Liver (tissue), 3 donors: Measurements from ENCODE around the gene RPAP2.
"Not testable (repeated sequence)": the region's sequence is repeated elsewhere in the genome, so short reads cannot be mapped to it uniquely, and the experiment has no call there.

Experiments
- ATF3 ChIP-seq: IDR thresholded peaks from 2 replicates; pipeline ENCODE4 v1.6.1; 2016; ENCODE audit warnings: antibody characterized with exemption
- EGR1 ChIP-seq, 2 donors: IDR thresholded peaks; 2 replicates each; pipeline ENCODE4 v1.6.1; 2016 to 2018; ENCODE audit warnings: antibody characterized with exemption in 2 of 2, low read depth in 2 of 2
- FOXA2 ChIP-seq: IDR thresholded peaks from 2 replicates; pipeline ENCODE4 v1.6.1; 2016; ENCODE audit warnings: antibody characterized with exemption
- GABPA ChIP-seq, 2 donors: IDR thresholded peaks in 1 of 2; conservative IDR thresholded peaks in 1 of 2; 2 replicates each; pipeline ENCODE4 v1.6.1; 2016; ENCODE audit warnings: antibody characterized with exemption in 2 of 2, mild to moderate bottlenecking in 1 of 2, moderate library complexity in 1 of 2
- JUND ChIP-seq, 2 donors: IDR thresholded peaks; 2 replicates each; pipeline ENCODE4 v1.6.1; 2016; ENCODE audit warnings: antibody characterized with exemption in 2 of 2
- MAX ChIP-seq: IDR thresholded peaks from 2 replicates; pipeline ENCODE4 v1.6.1; 2016; ENCODE audit warnings: antibody characterized with exemption
- RAD21 ChIP-seq, 2 donors: IDR thresholded peaks; 2 replicates each; pipeline ENCODE4 v1.6.1; 2016; ENCODE audit warnings: antibody characterized with exemption in 2 of 2, mild to moderate bottlenecking in 2 of 2
- REST ChIP-seq: IDR thresholded peaks from 2 replicates; pipeline ENCODE4 v1.6.1; 2016; ENCODE audit warnings: antibody characterized with exemption, mild to moderate bottlenecking
- RXRA ChIP-seq, 2 donors: IDR thresholded peaks; 2 replicates each; pipeline ENCODE4 v1.6.1; 2017 to 2018; ENCODE audit warnings: antibody characterized with exemption in 2 of 2, mild to moderate bottlenecking in 1 of 2
- SP1 ChIP-seq: IDR thresholded peaks from 2 replicates; pipeline ENCODE4 v1.6.1; 2018; ENCODE audit warnings: antibody characterized with exemption, mild to moderate bottlenecking
- TAF1 ChIP-seq: conservative IDR thresholded peaks from 2 replicates; pipeline ENCODE4 v1.6.1; 2016; ENCODE audit warnings: antibody characterized with exemption, mild to moderate bottlenecking
- YY1 ChIP-seq: IDR thresholded peaks from 2 replicates; pipeline ENCODE4 v1.6.1; 2016; ENCODE audit warnings: antibody characterized with exemption, mild to moderate bottlenecking
- TF ChIP-seq, protein P1 (sequence below): fragments of 150-350 bp; IDR thresholded peaks from 2 replicates; pipeline ENCODE4 v1.5.1; 2017; ENCODE audit warnings: improper control_type of control experiment, low read depth, low read length; ENCODE audit not compliant: missing input control
- TF ChIP-seq, protein P2 (sequence below): IDR thresholded peaks from 2 replicates; pipeline ENCODE4 v1.6.1; 2016; ENCODE audit warnings: antibody characterized with exemption
- donor health status: healthy.
- donor health status: healthy.

- TF ChIP-seq, protein P1, sequence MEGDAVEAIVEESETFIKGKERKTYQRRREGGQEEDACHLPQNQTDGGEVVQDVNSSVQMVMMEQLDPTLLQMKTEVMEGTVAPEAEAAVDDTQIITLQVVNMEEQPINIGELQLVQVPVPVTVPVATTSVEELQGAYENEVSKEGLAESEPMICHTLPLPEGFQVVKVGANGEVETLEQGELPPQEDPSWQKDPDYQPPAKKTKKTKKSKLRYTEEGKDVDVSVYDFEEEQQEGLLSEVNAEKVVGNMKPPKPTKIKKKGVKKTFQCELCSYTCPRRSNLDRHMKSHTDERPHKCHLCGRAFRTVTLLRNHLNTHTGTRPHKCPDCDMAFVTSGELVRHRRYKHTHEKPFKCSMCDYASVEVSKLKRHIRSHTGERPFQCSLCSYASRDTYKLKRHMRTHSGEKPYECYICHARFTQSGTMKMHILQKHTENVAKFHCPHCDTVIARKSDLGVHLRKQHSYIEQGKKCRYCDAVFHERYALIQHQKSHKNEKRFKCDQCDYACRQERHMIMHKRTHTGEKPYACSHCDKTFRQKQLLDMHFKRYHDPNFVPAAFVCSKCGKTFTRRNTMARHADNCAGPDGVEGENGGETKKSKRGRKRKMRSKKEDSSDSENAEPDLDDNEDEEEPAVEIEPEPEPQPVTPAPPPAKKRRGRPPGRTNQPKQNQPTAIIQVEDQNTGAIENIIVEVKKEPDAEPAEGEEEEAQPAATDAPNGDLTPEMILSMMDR = not testable (repeated sequence)
- not testable (repeated sequence) for TF ChIP-seq REST; JUND (IDR thresholded peaks at IDR 0.05); TAF1; MAX; RXRA (IDR thresholded peaks at IDR 0.05); YY1; EGR1 (IDR thresholded peaks at IDR 0.05; ENCODE audit: low read depth in 2 of 2); SP1; FOXA2; RAD21 (IDR thresholded peaks at IDR 0.05); ATF3; GABPA (IDR thresholded peaks at IDR 0.05 in 1 of 2, conservative IDR thresholded peaks at IDR 0.05 in 1 of 2)
- TF ChIP-seq, protein P2, sequence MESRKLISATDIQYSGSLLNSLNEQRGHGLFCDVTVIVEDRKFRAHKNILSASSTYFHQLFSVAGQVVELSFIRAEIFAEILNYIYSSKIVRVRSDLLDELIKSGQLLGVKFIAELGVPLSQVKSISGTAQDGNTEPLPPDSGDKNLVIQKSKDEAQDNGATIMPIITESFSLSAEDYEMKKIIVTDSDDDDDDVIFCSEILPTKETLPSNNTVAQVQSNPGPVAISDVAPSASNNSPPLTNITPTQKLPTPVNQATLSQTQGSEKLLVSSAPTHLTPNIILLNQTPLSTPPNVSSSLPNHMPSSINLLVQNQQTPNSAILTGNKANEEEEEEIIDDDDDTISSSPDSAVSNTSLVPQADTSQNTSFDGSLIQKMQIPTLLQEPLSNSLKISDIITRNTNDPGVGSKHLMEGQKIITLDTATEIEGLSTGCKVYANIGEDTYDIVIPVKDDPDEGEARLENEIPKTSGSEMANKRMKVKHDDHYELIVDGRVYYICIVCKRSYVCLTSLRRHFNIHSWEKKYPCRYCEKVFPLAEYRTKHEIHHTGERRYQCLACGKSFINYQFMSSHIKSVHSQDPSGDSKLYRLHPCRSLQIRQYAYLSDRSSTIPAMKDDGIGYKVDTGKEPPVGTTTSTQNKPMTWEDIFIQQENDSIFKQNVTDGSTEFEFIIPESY = not testable (repeated sequence)
Observed at GRCh38 chr1:92393966-92394365, 95.1 kb downstream of the RPAP2 start.
